ENCODE measurements around the gene CD7. TPM values are rescaled to one million over a fixed set of nuclear protein-coding genes. Genes with fewer than 3 reads are reported as not detected.

The CD7 gene
- total RNA-seq, 1 donor from 2014 or later: 12.0 TPM

DNA sequence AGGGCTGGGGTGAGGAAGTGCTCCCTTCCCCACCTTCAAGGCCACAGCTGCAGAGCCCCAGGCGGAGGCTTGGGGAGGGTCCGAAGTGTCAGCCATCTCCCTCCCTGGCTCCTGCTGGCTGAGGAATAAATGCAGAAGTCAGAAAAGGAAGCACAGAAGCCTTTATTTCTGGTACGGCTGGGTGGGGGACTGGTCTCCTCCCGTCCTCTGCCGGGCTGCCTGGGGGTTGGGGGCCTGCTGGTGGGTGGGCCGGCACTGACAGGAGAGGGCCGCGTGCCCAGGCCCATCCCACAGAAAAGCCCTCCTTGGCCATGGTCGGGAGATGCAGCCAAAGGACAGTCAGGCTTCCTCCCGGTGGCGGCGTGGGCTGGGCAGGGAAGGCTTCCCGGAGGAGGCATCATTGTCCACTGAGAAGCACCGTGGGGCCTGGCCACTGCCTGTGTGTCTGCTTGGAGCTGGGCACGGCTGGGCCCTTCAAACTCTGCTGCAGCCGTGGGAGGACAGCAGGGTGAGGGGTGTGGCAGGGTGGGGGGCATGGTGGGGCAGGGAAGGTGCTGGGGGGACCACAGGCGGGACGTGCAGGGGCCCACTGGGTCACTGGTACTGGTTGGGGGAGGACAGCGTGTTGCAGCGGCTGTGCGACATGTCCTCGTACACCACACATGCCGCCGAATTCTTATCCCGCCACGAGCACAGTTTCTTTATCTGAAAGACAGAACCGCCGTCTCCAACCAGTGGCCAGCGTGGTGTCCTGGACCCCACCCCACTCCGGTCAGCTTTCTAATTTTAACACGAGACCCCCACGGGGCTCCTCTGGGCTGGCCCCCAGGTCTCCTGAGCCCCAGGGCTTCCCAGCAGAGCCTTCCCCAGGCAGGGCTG lies 2.4 kb downstream of the CD7 start:
- no peak for DNase-seq (ENCODE audit: low spot score)

DNA sequence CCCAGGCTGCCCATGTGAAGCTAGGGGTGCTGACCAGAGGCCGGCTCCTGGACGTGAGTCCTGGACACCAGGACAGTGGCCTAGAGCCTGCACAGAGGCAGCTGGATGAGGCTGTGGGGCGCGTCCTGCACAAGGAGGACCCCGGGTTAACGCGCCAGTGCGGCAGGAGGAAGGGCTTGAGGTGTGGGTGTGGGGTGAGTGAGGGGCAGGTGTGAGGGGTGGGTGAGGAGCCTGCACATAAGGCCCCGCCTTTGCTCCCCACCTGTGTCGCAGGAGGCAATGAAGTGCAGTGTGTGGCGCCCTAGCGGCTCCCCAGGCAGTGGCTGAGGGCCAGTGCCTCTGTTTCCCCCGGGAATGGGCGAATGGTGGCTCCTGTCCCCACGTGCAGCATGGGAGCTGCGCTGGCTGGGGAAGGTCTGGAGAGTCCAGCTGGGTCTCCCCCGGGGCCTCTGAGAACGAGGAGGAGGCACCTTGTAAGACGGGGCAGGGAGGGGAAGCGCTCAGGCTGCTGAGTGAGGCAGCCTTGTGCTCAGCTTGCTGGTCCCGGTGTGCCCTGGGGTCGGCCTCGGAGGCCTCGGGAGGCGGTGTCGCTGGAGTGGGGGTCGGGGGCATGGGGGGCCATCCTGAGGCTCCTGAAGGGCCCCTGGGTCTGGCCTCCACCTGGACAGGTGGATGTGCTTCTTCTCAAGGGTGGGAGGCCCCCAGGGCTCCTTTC lies 3.2 kb downstream of the CD7 start:
- no peak for DNase-seq (ENCODE audit: low spot score)

DNA sequence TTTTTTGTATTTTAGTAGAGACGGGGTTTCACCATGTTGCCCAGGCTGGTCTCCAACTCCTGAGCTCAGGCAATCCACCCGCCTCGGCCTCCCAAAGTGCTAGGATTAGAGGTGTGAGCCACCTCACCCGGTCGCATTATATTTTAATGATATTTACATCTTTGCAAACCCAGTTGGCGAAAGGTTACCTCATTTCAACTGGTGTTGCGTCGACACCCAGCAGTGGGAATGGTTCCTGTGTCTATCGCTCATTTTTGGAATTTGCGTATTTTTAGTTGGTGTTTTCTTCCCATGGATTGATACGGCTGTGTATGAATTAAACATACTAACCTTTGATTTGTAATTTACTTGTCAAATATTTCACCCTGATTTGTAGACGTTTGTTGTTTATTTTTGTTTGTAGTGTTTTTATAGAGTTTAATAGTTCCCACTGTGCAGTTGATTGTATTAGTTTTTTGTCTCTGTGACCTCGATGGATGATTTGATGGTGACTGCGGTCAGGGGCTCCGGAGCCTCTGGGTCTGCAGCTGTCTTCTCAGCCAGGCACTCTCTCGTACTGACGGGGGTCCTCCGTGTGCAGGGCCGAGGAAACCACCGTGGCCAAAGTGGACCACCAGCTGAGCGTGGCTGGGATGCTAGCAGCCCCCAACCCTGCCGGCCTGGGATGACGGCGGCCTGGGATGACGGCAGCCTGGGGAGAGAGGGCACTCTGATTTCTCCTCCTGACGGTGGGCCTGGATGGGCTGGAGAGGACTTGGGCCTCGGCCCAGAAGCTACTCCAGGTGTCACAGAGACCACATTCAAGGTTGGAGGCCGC lies 4.0 kb downstream of the CD7 start:
- no peak for DNase-seq (ENCODE audit: low spot score)

DNA sequence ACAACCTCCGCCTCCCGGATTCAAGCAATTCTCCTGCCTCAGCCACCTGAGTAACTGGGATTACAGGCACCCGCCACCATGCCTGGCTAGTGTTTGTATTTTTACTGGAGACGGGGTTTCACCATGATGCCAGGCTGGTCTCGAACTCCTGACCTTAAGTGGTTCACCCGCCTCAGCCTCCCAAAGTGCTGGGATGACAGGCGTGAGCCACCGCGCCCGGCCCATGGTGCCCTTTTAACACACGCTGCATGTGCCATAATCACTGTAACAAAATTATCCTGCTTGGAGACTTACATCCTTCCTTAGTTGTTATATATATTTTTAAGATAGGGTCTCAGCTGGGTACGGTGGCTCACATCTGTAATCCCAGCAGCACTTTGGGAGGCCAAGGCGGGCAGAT lies 5.4 kb downstream of the CD7 start:
- DNase-seq (ENCODE audit: low spot score): no peak

DNA sequence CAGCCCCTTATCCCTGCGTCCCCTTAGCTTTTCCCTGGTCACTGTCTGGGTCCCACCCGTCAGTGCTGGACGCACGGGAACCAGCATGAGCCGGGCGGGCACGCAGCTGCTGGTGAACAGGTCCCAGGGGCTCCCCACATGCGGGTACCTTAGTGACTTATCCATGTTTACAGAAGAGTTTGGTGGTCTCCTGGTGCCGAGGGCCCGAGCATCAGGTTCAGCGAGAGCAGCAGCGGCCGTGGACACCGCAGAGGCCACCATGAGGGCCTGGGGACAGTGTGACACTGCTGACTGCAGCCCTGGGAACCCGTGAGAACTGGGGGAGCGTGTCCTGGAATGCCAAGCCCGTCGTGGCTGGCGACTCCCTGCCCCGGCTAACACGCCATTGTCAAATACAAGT lies 6.5 kb downstream of the CD7 start:
- DNase-seq (ENCODE audit: low spot score): no peak

DNA sequence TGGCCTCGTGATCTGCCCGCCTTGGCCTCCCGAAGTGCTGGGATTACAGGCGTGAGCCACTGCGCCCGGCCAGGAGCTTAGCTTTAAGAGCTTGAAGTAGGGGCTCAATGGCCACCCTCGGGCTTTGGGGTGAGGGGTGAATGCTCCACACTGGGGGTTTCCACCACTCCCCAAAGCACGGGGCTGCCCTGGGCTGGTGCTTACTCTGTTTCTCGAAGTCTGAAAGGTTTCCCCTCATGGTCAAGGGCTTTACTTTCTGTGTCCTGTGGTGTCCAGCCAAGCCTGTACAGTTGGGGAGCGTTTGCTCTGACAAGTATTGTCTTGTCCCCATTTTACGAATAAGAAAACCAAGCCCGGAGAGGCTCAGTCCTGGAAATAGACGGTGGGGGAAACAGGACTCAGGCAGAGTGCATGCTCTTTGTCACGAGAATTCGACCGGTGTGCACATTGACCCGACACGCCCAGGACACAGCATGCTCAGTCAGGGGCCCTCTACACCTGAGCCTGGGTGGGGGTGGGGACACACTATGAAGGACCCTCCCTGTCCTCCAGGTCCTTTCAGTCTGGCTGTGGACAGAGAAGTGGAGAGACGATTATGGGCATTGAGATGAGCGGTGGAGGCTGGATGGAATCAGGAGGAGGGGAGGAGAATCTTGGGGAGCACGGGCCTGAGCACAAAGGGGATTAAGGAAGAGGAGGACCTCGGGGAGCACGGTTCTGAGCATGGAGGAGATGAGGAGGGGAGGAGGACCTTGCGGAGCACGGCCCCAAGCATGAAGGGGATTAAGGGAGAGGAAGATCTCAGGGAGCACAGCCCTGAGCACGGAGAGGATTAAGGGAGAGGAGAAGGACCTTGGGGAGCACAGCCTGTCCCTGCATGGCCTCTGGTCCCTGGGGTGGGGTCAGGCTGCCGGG lies 7.5 kb downstream of the CD7 start:
- DNase-seq (ENCODE audit: low spot score): no peak

DNA sequence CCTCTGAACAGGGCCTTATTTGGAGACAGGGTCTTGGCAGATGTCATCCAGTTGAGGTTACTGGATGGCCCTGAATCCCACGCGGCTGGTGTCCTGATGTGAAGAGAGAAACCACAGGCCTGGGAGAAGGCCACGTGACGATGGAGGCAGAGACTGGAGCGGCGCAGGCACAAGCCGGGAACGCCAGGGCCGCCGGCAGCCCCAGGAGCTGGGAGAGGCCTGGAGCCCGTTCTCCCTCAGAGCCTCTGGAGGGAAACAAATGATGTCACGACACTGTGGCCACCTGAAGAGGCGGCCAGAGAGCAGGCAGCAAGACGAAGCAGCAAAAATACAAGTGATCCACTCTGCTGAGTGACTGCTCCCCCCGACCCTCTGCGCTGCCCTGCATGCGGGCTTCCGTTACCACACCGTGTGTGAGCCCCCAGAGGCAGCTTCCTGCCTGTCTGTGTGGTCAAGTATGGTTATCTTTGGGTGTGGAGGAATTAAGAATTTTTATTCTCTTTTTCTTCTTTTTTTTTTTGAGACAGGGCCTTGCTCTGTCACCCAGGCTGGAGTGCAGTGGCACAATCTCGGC lies 11.6 kb downstream of the CD7 start:
- no peak for DNase-seq (ENCODE audit: low spot score)

DNA sequence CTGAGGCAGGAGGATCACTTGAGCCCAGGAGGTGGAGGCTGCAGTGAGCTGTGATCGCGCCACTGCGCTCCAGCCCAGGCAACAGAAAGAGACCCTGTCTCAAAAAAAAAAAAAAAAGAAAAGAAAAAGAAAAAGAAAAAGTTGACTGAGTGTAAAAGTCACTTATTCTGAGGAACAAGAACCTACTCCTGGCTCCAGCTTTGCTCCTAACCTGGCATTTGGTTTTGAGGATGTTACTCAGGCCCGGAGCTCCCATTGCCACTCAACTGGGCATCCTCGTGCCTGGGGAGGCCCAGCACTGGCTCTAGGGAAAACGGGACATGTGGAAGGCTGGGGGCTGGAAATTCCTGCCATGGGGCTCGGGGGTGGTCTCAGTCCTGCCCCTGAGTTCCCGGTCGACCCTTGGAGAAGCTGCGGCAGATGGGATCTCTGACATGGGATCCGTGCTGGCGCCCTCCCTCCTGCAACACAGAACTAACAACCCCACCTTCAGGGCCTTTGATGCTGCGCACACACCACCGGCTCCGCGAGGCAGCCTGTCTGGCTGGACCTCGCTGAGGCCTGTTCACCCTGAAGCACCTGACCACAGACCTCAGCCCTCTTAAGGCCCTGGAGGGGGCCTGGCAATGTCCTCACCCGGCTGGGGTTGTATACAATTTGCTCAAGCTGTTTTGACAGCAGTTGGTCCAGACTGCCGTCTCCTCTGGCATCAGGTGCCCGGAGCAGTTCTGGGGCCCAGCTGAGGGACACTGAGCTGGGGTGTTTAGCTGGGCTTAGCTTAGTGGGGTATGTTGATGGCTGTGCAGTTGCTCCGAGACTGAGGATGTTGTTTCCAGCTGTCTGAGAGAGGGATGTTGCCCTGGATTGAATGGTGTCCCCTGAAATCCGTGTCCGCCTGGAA lies 12.3 kb downstream of the CD7 start:
- DNase-seq (ENCODE audit: low spot score): no peak

DNA sequence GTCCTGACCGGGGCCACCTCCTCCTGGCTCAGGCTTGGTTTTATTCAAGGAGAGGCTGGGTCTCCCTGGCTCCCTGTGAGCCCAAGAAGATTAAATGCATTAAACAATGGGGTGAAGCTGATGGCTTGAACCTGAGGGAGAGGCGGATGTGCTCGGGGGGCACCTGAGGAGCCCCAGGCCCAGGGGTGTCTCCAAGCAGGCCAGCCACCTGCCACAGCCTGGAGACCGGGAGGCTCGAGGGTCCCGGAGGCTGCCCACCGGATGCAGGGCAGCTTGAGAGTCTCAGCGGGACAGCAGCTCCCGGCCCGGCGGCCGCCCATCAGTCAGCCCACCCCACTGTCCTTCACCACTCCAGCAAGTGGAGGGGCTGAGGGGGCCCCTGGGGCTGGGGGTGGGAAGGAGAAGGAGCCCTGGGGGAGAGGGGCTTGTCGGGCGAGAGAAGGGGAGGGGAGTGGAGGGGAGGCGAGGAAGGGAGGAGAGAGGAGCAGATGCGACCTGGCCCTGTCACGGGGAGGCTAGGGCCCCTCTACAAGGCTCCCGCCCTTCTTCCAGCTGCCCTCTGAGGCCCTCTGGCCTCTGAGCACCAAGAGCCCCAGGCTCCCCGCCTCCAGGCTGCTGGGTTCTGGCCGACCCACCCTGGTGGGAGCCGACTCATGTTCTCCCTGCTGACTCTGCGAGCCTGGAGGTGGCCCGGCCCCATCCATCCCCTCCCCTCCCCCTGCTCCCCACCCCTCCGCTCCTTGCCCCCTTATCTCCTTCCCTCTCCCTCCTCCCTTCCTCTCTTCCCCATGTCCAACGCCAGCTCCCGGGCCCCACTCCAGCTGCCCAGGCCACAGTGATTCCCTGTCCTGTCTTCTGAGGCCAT lies 13.2 kb downstream of the CD7 start:
- DNase-seq (ENCODE audit: low spot score): no peak

DNA sequence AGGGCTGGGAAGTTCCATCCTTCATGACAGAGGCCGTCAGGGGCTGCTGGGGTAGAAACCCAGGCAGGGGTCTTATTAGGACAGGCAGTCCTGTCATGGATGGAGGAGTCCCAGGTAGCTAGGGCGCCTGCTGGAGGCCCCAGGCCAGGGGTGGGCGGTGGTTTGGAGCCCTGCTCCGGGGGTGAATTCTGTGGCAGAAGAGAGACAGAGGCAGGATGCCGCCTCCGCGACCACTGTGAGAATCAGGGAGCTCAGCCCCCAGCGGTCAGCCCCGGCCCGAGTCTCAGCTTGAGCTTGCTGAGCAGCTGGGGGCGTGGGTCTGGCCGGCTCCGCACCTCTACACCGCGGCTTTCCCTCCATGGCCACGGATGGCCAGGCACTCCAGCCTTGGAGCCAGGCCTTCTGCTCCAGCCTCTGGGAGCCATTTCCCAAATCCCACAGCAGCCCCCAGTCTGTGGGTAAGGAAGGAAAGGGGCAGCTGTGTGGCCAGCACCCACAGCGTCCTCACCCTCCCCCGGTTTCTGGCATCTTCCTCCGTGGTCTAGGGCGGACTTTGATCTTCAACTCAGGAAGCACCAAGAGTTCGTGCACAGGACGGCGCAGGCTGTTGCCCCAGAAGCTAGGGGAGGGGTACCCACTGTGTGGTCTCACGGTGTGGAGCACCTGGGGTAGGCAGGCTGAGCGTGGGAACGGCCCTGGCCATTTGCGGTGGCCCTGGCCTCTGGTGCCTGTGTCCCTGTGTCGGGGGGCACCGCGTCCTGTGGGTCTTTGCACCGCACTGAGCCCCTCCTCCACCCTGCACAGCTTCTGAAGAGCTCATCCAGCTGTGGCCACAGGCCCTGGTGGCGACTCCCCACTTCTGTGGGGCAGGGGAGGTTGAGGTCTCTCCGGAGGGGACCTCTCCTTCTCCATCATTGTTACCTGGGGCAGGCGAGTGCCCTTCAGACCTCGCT lies 14.1 kb downstream of the CD7 start:
- no peak for DNase-seq (ENCODE audit: low spot score)

DNA sequence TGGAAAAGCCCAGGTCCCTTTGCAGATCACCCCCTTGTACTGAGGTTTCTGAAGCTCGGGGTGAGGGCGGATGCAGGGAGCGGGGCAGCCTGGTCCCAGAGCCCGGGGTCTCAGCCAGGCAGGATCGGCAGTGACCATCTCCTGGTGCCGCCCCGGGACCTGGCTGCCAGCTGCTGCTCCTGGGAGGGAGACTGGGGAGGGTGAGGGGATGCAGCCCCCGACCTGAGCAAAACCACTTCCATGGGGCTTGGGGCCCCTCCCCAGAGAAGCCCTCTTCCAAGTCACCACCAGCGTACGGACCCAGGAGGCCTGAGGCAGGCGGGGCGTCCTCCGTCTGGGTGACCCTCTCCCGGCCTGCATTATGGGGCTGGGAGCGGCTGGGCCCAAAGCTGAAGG lies 14.8 kb downstream of the CD7 start:
- no peak for DNase-seq (ENCODE audit: low spot score)

DNA sequence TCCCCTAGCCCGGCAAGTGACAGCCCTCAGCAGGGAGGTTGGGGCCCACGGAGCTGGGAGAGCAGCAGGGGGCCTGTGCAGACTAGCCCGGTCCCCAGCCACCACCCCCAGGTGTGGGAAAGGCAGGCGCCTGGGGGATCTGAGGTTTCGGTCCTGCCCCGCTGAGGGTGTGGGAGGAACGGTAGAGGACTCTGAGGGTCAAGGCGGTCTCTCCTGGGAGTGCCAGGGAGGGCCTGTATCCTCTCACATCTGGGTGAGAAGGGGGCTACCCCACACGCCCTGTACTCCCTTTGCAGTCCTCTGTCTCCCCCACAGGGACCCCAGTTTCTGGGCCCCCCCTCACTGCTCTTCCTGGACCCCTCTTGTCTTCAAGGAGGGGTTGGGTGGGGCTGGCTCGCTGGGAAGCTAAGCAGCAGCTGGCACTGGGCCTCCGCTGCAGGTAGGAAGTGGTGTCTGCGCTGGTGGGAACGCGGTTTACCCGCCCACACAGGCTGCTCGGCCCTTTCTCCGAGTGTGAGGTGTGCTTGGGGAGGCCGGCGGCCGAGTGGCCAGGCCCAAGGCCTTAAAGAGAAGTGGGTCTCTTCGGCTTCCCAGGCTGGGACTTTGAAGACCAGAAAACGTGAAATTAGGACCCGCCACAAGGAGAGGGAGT lies 15.4 kb downstream of the CD7 start:
- DNase-seq (ENCODE audit: low spot score): no peak

DNA sequence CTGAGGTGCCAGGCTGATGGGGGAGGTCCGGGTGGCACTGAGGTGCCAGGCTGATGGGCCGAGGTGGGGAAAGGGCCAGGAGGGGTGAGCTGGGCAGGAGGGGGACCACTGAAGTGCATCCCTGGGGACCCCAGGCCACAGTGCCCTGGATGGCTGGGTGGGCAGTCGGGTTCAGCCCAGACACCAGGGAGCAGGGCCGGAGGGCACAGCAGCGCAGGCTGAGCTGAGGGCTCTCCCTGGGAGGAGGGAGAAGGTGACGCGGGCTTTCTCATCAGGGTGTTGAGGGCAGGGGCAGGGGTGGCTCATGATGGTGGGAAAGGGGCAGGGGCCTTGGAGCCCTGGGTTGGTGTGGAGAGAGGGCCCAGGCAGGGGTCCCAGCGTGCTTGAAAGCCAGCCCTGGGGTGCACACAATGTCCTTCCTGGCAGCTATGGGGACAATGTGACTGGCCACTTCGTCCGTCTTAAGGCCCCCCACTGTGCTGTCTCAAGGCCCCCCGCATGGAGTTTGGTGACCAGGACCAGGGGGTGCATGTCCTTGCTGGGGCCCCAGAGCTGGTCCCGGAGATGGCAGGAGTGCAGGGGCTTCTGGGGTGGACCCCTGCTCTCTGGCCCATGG lies 16.0 kb downstream of the CD7 start:
- DNase-seq (ENCODE audit: low spot score): no peak

DNA sequence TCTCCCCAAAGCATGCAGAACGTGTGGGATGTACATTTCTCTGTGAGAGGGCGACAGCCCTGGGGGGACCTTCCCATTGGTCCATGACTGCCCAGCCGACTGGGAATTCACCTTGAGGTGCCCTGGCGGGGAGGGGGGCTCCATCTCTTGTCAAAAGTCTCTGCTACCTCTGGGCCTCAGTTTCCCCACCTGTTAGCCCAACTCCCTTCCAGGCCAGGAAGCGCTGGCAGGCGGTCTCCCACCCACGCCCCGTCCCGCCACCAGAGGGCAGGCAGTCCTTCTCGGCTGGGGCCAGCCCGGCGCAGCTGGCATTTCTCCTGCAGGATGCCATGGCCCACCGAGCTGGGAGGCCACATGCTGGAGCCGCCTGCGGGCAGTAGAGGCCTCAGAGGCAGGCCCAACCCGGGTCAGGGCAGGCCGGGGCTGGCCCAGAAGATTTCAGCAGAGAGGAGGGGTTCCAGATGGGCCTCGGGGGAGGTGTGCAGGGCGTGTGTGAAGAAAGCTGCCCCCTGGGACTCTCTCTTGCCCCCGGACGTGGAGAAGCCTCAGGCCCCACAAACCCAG lies 16.6 kb downstream of the CD7 start:
- DNase-seq (ENCODE audit: low spot score): peak; percentile 48

DNA sequence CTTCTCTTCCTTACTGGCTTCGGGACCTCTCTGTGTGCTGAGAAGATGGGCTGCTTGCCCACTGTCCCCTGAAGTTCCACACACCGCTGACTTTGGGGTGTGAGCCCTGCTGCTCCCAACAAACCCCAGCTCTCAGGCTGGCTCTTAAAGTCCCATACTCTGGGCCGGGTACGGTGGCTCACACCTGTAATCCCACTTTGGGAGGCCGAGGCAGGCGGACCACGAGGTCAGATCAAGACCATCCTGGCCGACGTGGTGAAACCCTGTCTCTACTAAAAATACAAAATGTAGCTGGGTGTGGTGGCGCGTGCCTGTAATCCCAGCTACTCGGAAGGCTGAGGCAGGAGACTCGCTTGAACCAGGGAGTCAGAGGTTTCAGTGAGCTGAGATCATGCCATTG lies 17.2 kb downstream of the CD7 start:
- DNase-seq (ENCODE audit: low spot score): no peak

DNA sequence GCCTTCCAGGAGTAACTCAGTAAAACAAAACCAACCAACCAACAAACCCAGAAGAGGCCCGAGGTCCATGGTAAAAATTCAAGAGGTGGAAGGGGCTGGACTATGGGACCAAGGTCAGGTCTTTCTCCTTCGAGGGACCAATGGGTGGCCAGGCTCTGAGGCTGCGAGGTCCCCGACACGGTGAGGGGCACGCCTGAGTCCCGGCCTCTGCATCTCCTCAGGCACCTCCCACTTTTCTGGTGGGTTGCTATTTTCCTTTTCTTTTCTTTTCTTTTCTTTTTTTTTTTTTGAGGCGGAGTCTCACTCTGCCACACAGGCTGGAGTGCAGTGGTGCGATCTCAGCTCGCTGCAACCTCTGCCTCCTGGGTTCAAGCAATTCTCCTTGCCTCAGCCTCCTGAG lies 18.0 kb downstream of the CD7 start:
- no peak for DNase-seq (ENCODE audit: low spot score)

Measured in mucosa of gallbladder (tissue), 1 donor.